WTC11 (cell line): ENCODE data around the gene HIP1.
"Not testable (repeated sequence)": the region's sequence is repeated elsewhere in the genome, so short reads cannot be mapped to it uniquely, and the experiment has no call there.

Source experiments
- ERG ChIP-seq: fragments of 250-450 bp; sonication (Bioruptor Pico); IDR thresholded peaks from 2 replicates; pipeline ENCODE4 v1.8.0; 2021; ENCODE audit warnings: mild to moderate bottlenecking
- JUN ChIP-seq: sonication (generic); formaldehyde crosslinking; IDR thresholded peaks from 2 replicates; pipeline ENCODE4 v1.8.0; 2023; ENCODE audit warnings: mild to moderate bottlenecking, missing genetic modification reagents
- TF ChIP-seq, protein P1 (sequence below): fragments of 200-600 bp; IDR thresholded peaks from 2 replicates; pipeline ENCODE4 v1.8.0; 2022; ENCODE audit warnings: antibody characterized with exemption
- TF ChIP-seq, protein P2 (sequence below): sonication (generic); formaldehyde crosslinking; IDR thresholded peaks from 2 replicates; pipeline ENCODE4 v1.8.1; 2023; ENCODE audit warnings: mild to moderate bottlenecking, missing genetic modification reagents, moderate library complexity
- TF ChIP-seq, protein P3 (sequence below): fragments of 250-450 bp; sonication (Bioruptor Pico); IDR thresholded peaks from 2 replicates; pipeline ENCODE4 v1.9.0; 2021; ENCODE audit warnings: moderate library complexity, mild to moderate bottlenecking, inconsistent platforms, borderline replicate concordance

- TF ChIP-seq ERG; JUN (CRISPR knock-in tag): not testable (repeated sequence)
- TF ChIP-seq, protein P1, sequence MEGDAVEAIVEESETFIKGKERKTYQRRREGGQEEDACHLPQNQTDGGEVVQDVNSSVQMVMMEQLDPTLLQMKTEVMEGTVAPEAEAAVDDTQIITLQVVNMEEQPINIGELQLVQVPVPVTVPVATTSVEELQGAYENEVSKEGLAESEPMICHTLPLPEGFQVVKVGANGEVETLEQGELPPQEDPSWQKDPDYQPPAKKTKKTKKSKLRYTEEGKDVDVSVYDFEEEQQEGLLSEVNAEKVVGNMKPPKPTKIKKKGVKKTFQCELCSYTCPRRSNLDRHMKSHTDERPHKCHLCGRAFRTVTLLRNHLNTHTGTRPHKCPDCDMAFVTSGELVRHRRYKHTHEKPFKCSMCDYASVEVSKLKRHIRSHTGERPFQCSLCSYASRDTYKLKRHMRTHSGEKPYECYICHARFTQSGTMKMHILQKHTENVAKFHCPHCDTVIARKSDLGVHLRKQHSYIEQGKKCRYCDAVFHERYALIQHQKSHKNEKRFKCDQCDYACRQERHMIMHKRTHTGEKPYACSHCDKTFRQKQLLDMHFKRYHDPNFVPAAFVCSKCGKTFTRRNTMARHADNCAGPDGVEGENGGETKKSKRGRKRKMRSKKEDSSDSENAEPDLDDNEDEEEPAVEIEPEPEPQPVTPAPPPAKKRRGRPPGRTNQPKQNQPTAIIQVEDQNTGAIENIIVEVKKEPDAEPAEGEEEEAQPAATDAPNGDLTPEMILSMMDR: not testable (repeated sequence)
- TF ChIP-seq, protein P2, sequence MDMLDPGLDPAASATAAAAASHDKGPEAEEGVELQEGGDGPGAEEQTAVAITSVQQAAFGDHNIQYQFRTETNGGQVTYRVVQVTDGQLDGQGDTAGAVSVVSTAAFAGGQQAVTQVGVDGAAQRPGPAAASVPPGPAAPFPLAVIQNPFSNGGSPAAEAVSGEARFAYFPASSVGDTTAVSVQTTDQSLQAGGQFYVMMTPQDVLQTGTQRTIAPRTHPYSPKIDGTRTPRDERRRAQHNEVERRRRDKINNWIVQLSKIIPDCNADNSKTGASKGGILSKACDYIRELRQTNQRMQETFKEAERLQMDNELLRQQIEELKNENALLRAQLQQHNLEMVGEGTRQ (CRISPR knock-in tag): not testable (repeated sequence)
- TF ChIP-seq, protein P3, sequence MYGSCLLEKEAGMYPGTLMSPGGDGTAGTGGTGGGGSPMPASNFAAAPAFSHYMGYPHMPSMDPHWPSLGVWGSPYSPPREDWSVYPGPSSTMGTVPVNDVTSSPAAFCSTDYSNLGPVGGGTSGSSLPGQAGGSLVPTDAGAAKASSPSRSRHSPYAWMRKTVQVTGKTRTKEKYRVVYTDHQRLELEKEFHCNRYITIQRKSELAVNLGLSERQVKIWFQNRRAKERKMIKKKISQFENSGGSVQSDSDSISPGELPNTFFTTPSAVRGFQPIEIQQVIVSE (CRISPR knock-in tag): not testable (repeated sequence)
Observed at GRCh38 chr7:75779516-75779915, 40.8 kb upstream of the HIP1 start.
